ENCODE results near the gene IL34. TPM values are rescaled to one million over a fixed set of nuclear protein-coding genes. Genes with fewer than 3 reads are reported as not detected.

IL34 gene
- total RNA-seq, 2 donors from 2014 or later, result 3.0 to 5.6 TPM

- Mint-ChIP-seq H3K27ac (no peak overlapping the region), H3K4me1 (no peaks in the 10 kb centered on the region), H3K9me3 (no peaks in the 10 kb centered on the region), H3K27me3 (ENCODE audit: insufficient read depth) (peaks cover 1% of the 10 kb centered on the region), H3K36me3 (ENCODE audit: low read depth) (no peaks in the 10 kb centered on the region), H3K4me3 (no peak overlapping the region)
- DNase-seq, result peak; percentile 75
- H3K4me3 ChIP-seq (ENCODE audit: low read length), result no peak overlapping the region
- TF ChIP-seq, protein P1, sequence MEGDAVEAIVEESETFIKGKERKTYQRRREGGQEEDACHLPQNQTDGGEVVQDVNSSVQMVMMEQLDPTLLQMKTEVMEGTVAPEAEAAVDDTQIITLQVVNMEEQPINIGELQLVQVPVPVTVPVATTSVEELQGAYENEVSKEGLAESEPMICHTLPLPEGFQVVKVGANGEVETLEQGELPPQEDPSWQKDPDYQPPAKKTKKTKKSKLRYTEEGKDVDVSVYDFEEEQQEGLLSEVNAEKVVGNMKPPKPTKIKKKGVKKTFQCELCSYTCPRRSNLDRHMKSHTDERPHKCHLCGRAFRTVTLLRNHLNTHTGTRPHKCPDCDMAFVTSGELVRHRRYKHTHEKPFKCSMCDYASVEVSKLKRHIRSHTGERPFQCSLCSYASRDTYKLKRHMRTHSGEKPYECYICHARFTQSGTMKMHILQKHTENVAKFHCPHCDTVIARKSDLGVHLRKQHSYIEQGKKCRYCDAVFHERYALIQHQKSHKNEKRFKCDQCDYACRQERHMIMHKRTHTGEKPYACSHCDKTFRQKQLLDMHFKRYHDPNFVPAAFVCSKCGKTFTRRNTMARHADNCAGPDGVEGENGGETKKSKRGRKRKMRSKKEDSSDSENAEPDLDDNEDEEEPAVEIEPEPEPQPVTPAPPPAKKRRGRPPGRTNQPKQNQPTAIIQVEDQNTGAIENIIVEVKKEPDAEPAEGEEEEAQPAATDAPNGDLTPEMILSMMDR (conservative IDR thresholded peaks at IDR 0.05), result no peak
- H3K9ac ChIP-seq (ENCODE audit: extremely low read depth, low read length, poor library complexity, severe bottlenecking), result no peak overlapping the region
- peaks cover 4% of the 10 kb centered on the region for H3K4me1 ChIP-seq (ENCODE audit: control insufficient read depth, insufficient read depth, low read length)
- no peaks in the 10 kb centered on the region for H3K9me3 ChIP-seq (ENCODE audit: control insufficient read depth, low read length)
- no peak overlapping the region for H3K27ac ChIP-seq (ENCODE audit: low read depth, low read length)
- H3K36me3 ChIP-seq (ENCODE audit: control insufficient read depth, insufficient read depth, low read length), result no peaks in the 10 kb centered on the region
- no peaks in the 10 kb centered on the region for H3K27me3 ChIP-seq (ENCODE audit: control insufficient read depth, insufficient read depth, low read length, poor library complexity, severe bottlenecking)
- WGBS, 2 experiments (ENCODE audit: insufficient coverage in 1 of 2, insufficient read length in 1 of 2), result 89 to 90% methylated on average over 7 to 8 of the region's 8 CpGs
These were observed 41.9 kb downstream of the IL34 start for GRCh38 chr16:70688246-70688742.

DNA sequence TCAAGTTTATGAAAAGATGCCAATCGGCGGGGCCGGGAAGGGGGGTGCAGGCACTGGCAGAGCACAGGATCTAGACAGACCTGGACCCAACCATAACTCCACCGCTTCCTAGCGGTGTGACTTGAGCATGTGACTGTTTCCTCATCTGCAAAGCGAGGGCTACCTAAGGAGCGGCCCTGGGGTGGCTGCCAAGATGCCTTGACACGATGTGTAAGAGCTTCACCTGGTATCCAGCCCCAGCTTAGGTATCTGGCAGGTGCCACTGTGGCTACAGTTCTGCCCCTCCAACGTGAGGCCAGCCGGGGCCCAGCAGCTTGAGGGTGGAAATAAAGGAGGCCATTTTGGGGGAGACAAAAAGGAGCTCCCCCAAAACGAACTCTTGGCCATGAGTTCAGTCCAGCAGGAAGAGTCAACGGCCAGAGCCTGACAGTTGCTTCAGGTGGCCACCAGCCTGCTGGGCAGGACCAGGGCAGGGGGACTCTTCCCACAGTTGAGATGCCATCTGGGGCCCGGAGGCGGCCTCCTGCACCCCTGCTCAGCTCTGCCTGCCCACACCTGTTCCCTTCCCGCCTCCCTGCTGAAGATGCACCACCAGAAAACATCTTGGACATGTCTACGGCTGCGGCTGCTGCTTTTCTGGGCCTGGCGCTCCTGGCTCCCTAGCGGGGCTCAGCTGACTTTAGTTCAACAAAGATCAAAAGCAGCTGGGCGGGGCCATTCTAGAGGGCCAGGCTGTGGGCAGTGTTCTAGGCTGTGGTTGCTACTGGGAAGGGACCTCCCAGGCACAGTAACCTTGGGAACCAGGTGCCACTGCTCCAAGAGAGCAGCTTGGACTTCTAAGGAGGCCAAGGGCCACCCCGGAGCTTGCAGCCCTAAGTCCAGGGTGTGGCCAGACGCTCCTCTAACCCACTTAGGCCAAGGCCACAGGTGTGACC lies 42.9 kb downstream of the IL34 start:
- Histone ChIP-seq H3K27ac (ENCODE audit: low read depth, low read length) (no peak overlapping the region), H3K36me3 (ENCODE audit: control insufficient read depth, insufficient read depth, low read length) (no peaks in the 10 kb centered on the region), H3K9ac (ENCODE audit: extremely low read depth, low read length, poor library complexity, severe bottlenecking) (no peak overlapping the region), H3K4me3 (ENCODE audit: low read length) (no peak overlapping the region), H3K27me3 (ENCODE audit: control insufficient read depth, insufficient read depth, low read length, poor library complexity, severe bottlenecking) (no peaks in the 10 kb centered on the region), H3K4me1 (ENCODE audit: control insufficient read depth, insufficient read depth, low read length) (peaks cover 8% of the 10 kb centered on the region), H3K9me3 (ENCODE audit: control insufficient read depth, low read length) (no peaks in the 10 kb centered on the region)
- TF ChIP-seq, protein P1 (conservative IDR thresholded peaks at IDR 0.05), result no peak
- peaks cover 5% of the 10 kb centered on the region for H3K4me1 Mint-ChIP-seq
- H3K27ac Mint-ChIP-seq, result no peak overlapping the region
- no peak for DNase-seq
- H3K4me3 Mint-ChIP-seq, result no peak overlapping the region
- 92 to 93% methylated on average over 19 to 22 of the region's 22 CpGs for WGBS, 2 experiments (ENCODE audit: insufficient coverage in 1 of 2, insufficient read length in 1 of 2)
- no peaks in the 10 kb centered on the region for H3K9me3 Mint-ChIP-seq
- H3K27me3 Mint-ChIP-seq (ENCODE audit: insufficient read depth), result peaks cover 1% of the 10 kb centered on the region
- H3K36me3 Mint-ChIP-seq (ENCODE audit: low read depth), result no peaks in the 10 kb centered on the region

GRCh38 chr16:70689970-70690891 lies 43.9 kb downstream of the IL34 start:
- H3K36me3 ChIP-seq (ENCODE audit: control insufficient read depth, insufficient read depth, low read length), result no peaks in the 10 kb centered on the region
- Mint-ChIP-seq H3K9me3 (no peaks in the 10 kb centered on the region), H3K27me3 (ENCODE audit: insufficient read depth) (peaks cover 1% of the 10 kb centered on the region), H3K4me3 (no peak overlapping the region), H3K27ac (no peak overlapping the region), H3K36me3 (ENCODE audit: low read depth) (peaks cover under 1% of the 10 kb centered on the region), H3K4me1 (peaks cover 8% of the 10 kb centered on the region)
- H3K9me3 ChIP-seq (ENCODE audit: control insufficient read depth, low read length), result no peaks in the 10 kb centered on the region
- DNase-seq, result no peak
- no peak overlapping the region for H3K9ac ChIP-seq (ENCODE audit: extremely low read depth, low read length, poor library complexity, severe bottlenecking)
- peaks cover 8% of the 10 kb centered on the region for H3K4me1 ChIP-seq (ENCODE audit: control insufficient read depth, insufficient read depth, low read length)
- 80 to 92% methylated on average over 7 to 16 of the region's 16 CpGs for WGBS, 2 experiments (ENCODE audit: insufficient coverage in 1 of 2, insufficient read length in 1 of 2)
- no peak overlapping the region for H3K4me3 ChIP-seq (ENCODE audit: low read length)
- peak overlapping the region; percentile 88 for H3K27ac ChIP-seq (ENCODE audit: low read depth, low read length)
- TF ChIP-seq, protein P1 (conservative IDR thresholded peaks at IDR 0.05), result no peak
- H3K27me3 ChIP-seq (ENCODE audit: control insufficient read depth, insufficient read depth, low read length, poor library complexity, severe bottlenecking), result no peaks in the 10 kb centered on the region
